HG02970 (cell line): Measurements from ENCODE around the gene DNHD1.
A peak's percentile ranks its signal among the peaks of the same experiment; 100 is the strongest.
"Not testable (repeated sequence)": the region's sequence is repeated elsewhere in the genome, so short reads cannot be mapped to it uniquely, and the experiment has no call there.

Source experiments
- ATAC-seq: cut with Tn5 transposase; IDR thresholded peaks from one replicate; pipeline ENCODE4 v1.9.1; 2021; ENCODE audit warnings: mild to moderate bottlenecking, moderate library complexity, moderate number of reproducible peaks; ENCODE audit not compliant: unreplicated experiment, low FRiP score

The DNHD1 gene

DNA sequence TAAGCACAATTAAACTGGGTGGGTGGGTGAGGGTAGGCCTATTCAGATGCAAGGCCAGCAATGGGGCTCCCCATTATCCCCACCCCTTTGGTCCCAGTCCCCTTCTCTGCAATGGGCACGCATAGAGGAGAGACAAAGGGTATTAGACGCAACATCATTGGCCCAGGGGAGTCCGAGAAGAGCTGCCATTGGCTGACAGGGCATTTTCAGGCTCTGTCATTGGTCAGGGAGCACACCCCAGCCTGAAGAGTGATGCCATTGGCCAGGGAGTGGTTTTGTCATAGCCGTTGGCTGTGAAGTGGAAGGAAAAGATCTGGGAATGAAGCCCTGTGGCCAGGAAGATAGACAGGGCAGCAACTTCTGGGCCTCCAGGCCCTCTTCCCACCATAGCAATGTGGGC is 20.5 kb upstream of the DNHD1 start:
- ATAC-seq = no peak

DNA sequence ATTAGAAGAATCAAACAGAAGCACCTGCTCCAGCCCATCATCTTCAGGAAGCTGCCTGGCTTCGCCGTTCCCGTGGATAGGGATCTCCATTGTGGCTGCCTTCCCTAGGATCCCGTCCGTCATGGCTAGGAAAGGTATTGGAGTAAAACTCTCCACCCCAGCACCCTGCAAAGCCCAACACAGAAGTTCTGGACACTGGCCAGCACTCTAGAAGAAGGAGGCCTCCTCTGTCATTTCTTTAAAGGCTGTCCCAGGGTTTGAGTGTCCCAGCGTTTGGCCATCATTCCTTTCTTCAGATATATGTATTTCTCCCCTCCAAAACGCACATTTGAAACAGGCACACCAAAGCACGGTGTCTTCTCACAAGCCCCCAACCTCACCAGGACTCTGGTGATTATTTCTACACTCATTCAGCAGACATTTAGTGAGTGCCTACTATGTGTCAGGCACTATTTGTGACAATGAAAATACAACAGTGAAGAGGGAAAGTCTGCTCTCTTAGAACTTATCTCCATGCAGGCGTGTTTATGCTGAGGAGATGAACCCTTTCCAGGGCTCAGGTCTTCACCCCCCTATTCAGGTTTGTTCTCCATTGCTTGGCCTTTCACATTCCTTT is 16.7 kb upstream of the DNHD1 start:
- no peak for ATAC-seq

DNA sequence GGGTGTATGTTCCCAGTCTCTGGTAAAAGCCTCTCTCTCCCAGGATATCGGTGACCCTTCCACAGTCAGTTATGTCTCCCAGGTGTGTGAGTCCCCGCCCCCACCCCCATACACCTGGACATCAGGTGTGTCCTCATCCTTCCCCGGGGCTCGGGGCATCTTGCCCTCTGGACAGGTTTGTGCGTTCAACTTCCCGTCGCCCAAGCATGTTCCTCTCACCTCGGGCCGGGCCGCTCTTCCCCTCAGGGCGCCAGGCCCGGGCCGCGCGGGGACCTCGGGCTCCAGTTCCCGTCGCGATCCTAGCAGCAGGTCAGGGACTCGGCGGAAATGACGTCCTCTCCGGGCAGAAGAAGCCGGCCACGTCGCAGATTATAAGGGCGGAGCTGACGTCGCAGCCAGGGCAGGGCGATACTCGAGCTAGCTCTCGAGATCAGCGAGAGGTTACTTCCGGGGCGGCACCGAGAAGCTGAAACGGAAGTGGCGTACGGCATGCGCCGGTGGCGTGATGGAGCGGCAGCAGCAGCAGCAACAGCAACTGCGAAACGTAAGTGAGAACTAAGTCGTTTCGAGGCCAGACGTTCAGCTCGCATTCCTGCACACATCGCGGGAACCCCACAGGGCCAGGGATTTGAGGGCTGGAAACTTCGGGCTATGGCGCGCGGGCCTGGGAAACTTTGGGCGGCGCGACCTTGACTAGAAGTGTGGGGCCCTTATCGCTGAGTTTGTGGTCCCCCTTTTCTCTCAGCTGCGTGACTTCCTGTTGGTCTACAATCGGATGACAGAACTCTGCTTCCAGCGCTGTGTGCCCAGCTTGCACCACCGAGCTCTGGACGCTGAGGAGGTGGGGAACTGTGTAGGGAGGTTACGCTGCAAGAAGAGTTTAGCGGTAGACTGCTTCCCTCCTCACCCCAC is 15.8 kb upstream of the DNHD1 start, which contains the start of the genes ARFIP2 and TIMM10B:
TSS of gene ARFIP2 (minus strand) at position 320 of the 912 bp plus-strand sequence. CDS start 910 bp downstream, outside the sequence.
TSS of gene TIMM10B (plus strand) at position 490 of the 912 bp plus-strand sequence. CDS start at position 506, 16 bp downstream.
- ATAC-seq = peak; percentile 100

DNA sequence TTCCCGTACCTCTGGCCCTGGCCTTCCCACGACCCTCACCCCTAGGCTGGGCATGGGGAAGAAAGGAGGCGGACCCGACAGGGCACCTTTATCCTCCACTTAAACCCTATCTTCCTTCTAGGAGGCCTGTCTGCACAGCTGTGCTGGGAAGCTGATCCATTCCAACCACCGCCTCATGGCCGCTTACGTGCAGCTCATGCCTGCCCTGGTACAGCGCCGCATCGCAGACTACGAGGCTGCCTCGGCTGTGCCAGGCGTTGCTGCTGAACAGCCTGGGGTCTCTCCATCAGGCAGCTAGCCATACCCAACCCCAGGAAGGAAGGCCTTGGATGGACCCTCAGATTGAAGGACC is 15.2 kb upstream of the DNHD1 start:
- peak; percentile 2 for ATAC-seq

DNA sequence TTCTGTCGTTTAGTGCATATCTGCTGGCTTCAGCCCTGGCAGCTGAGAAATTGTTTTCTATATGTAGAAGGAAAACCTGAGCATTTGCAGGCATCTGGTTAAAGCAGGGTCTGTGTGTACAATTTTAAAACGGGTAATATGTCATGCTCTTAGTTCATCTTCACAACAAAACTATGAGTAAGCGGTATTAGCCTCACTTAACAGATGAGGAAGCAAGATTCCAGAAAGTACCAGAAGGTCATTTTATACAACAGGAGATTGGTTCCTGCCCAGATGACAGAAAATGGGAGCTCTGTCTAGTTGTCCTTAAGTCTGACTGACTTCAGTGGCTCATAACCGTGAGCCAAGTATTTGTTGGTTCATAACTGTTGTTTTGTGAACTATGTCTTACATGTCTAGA is 14.6 kb upstream of the DNHD1 start:
- ATAC-seq = no peak

- no peak for ATAC-seq
Measured at GRCh38 chr11:6483015-6483414, 14.1 kb upstream of the DNHD1 start.

GRCh38 chr11:6485661-6486060 is 11.4 kb upstream of the DNHD1 start:
- ATAC-seq = no peak

DNA sequence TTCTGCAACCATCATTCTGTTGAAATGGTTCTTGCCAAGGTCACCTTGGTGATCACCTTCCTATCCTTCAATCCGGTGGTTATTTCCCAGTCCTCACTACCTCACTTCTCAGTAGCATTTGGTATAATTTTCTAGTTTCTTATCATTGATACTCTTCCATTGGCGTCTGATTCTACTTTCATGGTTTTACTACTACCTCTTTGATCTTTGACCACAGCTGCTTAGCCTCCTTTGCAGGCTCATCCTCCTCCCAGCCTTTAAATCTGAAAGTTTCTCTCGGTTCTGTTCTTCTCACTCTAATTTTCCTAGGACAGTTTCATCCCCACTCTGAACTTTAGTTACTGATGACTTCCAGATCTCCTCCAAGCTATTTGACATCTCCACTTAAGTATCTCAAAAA is 10.8 kb upstream of the DNHD1 start:
- no peak for ATAC-seq

DNA sequence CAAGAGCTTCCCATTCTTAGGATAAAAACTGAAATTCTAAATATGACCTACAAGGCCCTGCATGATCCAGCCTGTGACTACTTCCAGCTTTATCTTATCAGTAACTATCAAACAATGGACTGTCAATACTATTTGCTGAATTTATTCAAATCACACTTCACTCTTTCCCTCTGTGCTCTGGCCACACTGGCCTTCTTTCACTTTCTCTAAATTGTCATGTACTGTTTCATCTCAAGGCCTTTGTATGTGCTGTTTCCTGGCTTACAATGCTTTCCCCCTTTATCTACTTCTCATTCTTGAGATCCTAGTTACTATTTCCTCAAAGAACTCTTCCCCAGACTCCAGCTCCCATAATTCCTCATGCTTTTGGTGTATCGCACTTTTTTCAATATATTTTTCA is 10.1 kb upstream of the DNHD1 start:
- no peak for ATAC-seq

GRCh38 chr11:6488342-6488741 is 8.7 kb upstream of the DNHD1 start:
- no peak for ATAC-seq

DNA sequence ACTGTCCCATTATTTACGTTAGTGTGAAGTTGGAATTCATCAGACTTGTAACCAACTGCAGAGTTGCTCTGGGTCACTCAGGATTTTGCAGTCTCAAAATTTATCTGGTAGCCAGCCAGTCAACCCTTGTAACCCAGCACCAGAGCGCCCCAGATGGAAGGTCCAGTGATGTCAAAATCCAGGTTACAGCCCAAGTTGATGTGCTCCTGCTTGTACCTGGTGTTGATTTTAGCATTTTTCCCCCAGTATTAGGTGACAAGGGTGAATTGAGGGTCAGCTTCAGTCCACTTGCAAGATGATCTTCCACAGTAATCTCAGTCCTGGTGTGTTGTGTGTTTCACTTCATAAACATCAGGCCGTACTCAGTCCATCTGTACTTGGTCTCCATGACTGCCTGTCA is 8.3 kb upstream of the DNHD1 start:
- ATAC-seq = no peak

GRCh38 chr11:6489306-6489705 is 7.8 kb upstream of the DNHD1 start:
- no peak for ATAC-seq

DNA sequence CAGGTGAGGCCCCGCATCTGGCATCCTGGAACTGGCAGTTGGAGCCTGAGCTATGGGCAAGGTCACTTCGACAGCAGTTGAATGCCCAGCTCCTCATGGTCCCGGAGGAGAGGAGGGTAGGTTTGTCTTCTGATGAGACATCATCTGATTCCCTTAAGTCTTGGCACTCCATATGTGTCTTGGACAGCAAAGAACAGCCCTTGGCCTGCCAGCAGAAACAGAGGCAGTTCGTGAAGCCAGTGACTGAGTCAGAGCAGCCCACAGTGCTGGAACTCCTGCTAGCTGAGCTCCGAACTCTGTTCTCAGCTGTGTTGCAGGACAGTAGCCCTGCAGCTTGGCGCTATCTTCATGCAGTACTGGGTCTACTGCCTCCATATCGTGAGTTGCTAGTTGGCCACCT is 1.0 kb downstream of the DNHD1 start:
- no peak for ATAC-seq

DNA sequence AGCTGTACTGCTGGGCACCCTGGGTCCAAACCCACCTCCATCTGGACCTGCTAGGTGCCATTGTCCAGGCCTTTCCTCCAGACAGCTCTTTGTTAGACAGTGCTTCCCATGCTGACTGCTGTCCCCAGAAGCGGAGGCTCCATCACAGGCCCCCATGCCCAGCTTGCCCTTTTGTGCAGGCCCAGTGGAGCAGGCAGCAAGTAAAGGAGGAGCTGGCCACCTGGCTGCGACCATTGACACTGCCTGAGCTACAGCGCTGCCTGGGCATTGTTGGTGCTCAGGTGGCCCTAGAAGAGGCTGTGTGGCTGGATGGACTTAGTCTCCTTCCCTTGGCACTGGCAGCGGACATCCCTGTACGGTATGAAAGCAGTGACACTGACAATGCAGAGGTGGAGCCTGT is 1.5 kb downstream of the DNHD1 start:
- ATAC-seq = no peak

- ATAC-seq = no peak
Measured at GRCh38 chr11:6502382-6502781, 5.3 kb downstream of the DNHD1 start.

GRCh38 chr11:6504166-6504565 is 7.1 kb downstream of the DNHD1 start:
- no peak for ATAC-seq

- no peak for ATAC-seq
Measured at GRCh38 chr11:6505577-6506240, 8.6 kb downstream of the DNHD1 start.

DNA sequence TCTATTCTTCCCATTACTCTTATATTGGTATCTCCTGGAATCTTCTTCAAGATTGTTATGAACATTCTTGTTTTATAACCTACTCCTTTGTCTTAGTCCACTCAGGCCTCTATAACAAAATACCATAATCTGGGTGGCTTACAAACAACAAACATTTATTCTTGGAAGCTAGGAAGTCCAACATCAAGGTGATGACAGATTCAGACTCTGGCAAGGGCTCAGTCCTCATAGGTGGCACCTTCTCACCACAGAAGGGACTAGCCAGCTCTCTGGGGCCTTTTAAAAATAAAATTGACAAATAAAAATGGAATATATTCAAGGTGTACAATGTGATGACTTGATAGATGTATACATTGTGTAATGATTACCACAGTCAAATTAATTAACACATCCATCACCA is 19.8 kb downstream of the DNHD1 start:
- ATAC-seq = no peak

GRCh38 chr11:6520265-6520664 is 23.2 kb downstream of the DNHD1 start:
- ATAC-seq = no peak

DNA sequence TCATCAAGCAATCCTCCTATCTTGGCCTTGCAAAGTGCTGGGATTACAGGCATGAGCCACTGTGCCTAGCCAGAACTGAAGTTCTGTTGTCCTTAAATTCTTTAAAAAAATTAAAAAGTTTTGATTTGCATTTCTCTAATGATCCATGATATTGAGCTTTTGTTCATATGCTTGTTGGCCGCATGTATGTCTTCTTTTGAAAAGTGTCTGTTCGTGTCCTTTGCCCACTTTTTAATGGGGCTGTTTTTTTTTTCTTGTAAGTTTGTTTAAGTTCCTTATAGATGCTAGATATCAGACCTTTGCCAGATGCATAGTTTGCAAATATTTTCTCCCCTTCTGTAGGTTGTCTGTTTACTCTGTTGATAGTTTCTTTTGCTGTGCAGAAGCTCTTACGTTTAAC is 24.9 kb downstream of the DNHD1 start:
- ATAC-seq = not testable (repeated sequence)

GRCh38 chr11:6523253-6523652 is 26.2 kb downstream of the DNHD1 start:
- no peak for ATAC-seq
